ENCODE data around the gene SF3B6.

The SF3B6 gene

DNA sequence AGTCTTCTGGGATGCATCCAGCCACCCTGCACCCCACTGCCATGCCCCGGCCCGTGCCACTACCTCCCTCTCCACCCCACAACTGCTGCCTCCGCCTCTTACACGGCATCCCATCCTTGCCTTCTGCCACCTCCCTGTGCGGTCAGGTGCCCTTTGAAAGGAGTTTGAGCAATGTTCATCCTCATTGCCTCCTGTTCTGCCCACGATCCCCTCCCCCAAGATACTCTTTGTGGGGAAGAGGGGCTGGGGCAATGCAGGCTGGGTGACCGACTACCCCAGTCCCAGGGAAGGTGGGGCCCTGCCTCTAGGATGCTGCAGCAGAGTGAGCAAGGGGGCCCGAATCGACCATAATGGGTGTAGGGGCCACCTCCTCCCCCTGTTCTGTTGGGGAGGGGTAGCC, 57.9 kb downstream of the SF3B6 start:
- TF ChIP-seq CTCF (IDR thresholded peaks at IDR 0.05; ENCODE audit: low read depth, low read length, missing control alignments), result no peak
- DNase-seq (ENCODE audit: low read depth), result no peak

GRCh38 chr2:24017711-24018110, 58.4 kb downstream of the SF3B6 start:
- no peak for TF ChIP-seq CTCF (IDR thresholded peaks at IDR 0.05; ENCODE audit: low read depth, low read length, missing control alignments)
- DNase-seq (ENCODE audit: low read depth), result no peak

More for the DNA sequence above, 57.9 kb downstream of the SF3B6 start:
- no peak overlapping the region for H3K4me3 ChIP-seq (ENCODE audit: low read depth, low read length)

More at GRCh38 chr2:24017711-24018110, 58.4 kb downstream of the SF3B6 start:
- H3K4me3 ChIP-seq (ENCODE audit: low read depth, low read length), result no peak overlapping the region

Data from GM12864 (cell line).